Keratinocyte (primary cell): ENCODE results near the gene SLC25A13. TPM values are rescaled to one million over a fixed set of nuclear protein-coding genes. Genes with fewer than 3 reads are reported as not detected.

ENCODE experiments used
- DNase-seq: peaks from one replicate; pipeline ENCODE4 v3.0.0-alpha.2; 2011; ENCODE audit warnings: low read depth, missing footprints, low spot score
- FAIRE-seq: peaks from 2 replicates; lab custom pipeline; 2011; peaks lifted over from hg19 to GRCh38; lab: Jason Lieb, UNC
- H2AFZ ChIP-seq: 2 replicates; pipeline ENCODE4 v1.6.0; 2012; ENCODE audit warnings: low read length, control low read depth, inconsistent platforms; ENCODE audit not compliant: control insufficient read depth
- H3K27ac ChIP-seq: 2 replicates; pipeline ENCODE4 v1.5.1; 2011; ENCODE audit warnings: low read length; ENCODE audit not compliant: control insufficient read depth, insufficient read depth
- H3K27me3 ChIP-seq: 3 replicates; pipeline ENCODE4 v1.6.0; 2011; ENCODE audit warnings: low read length; ENCODE audit not compliant: control insufficient read depth, insufficient read depth; ENCODE audit errors: extremely low read depth
- H3K36me3 ChIP-seq, 2 experiments: 2 replicates in 1 of 2; 3 replicates in 1 of 2; pipeline ENCODE4 v1.5.1; 2011; ENCODE audit warnings: low read length in 2 of 2, mild to moderate bottlenecking in 1 of 2; ENCODE audit not compliant: control insufficient read depth in 2 of 2, insufficient read depth in 2 of 2; ENCODE audit errors: extremely low read depth in 1 of 2
- H3K4me1 ChIP-seq: 3 replicates; pipeline ENCODE4 v1.5.1; 2011; ENCODE audit warnings: low read length; ENCODE audit not compliant: control insufficient read depth, insufficient read depth; ENCODE audit errors: extremely low read depth
- H3K4me2 ChIP-seq: 3 replicates; pipeline ENCODE4 v1.6.0; 2011; ENCODE audit warnings: low read depth, low read length; ENCODE audit not compliant: control insufficient read depth, insufficient read depth; ENCODE audit errors: extremely low read depth
- H3K4me3 ChIP-seq, 3 experiments: fragments of 200-600 bp in 1 of 3; sonication (generic) in 1 of 3; 2 replicates in 2 of 3; 3 replicates in 1 of 3; pipeline ENCODE4 v1.5.1; 2011 to 2016; ENCODE audit warnings: low read length in 3 of 3, mild to moderate bottlenecking in 3 of 3, control low read depth in 2 of 3, inconsistent platforms in 1 of 3, low read depth in 1 of 3, mixed read lengths in 1 of 3, mixed run types in 1 of 3, moderate library complexity in 1 of 3; ENCODE audit not compliant: control insufficient read depth in 2 of 3, insufficient read depth in 2 of 3; ENCODE audit errors: extremely low read depth in 1 of 3
- H3K79me2 ChIP-seq: 2 replicates; pipeline ENCODE4 v1.6.0; 2012; ENCODE audit warnings: low read length; ENCODE audit not compliant: control insufficient read depth, insufficient read depth
- H3K9ac ChIP-seq: 3 replicates; pipeline ENCODE4 v1.6.0; 2011; ENCODE audit warnings: low read length; ENCODE audit not compliant: control insufficient read depth, insufficient read depth; ENCODE audit errors: extremely low read depth
- H3K9me1 ChIP-seq: 3 replicates; pipeline ENCODE4 v1.6.0; 2011; ENCODE audit warnings: low read length; ENCODE audit not compliant: control insufficient read depth, insufficient read depth; ENCODE audit errors: extremely low read depth
- H3K9me3 ChIP-seq: 2 replicates; pipeline ENCODE4 v1.5.1; 2012; ENCODE audit warnings: low read depth, low read length; ENCODE audit not compliant: control insufficient read depth
- H4K20me1 ChIP-seq: 3 replicates; pipeline ENCODE4 v1.6.0; 2011; ENCODE audit warnings: low read length; ENCODE audit not compliant: control insufficient read depth, insufficient read depth; ENCODE audit errors: extremely low read depth
- EZH2 ChIP-seq: IDR thresholded peaks from one replicate; pipeline ENCODE4 v1.6.1; 2012; ENCODE audit warnings: inconsistent platforms, mild to moderate bottlenecking, low read length, moderate library complexity
- dilution Hi-C: fragments of 300-500 bp; cut with MboI; formaldehyde crosslinking; loops from one replicate; pipeline ENCODE4 v1.7.0; 2020; ENCODE audit warnings: low sequenced_read_pairs; ENCODE audit not compliant: extremely low pct_ligation_motif_present
- polyA plus RNA-seq, 5 experiments: library from polyadenylated mRNA; depleted of rRNA in 3 of 5; stranded (reverse) in 3 of 5; stranded (forward) in 1 of 5; unstranded in 1 of 5; fragments of >200 nt; gene quantifications; 1 replicate in 1 of 5; 2 replicates in 3 of 5; 3 replicates in 1 of 5; pipeline versions ENCODE4 v1.2.1 to v1.2.3, GENCODE V29; 2011 to 2012; ENCODE audit warnings: missing spikeins in 2 of 5, low read depth in 1 of 5, low replicate concordance in 1 of 5
- TF ChIP-seq, protein P1 (sequence below), 3 experiments: IDR thresholded peaks in 1 of 3; conservative IDR thresholded peaks in 1 of 3; optimal IDR thresholded peaks in 1 of 3; 2 replicates in 2 of 3; 3 replicates in 1 of 3; pipeline versions ENCODE3 to v1.5.1; 2011; ENCODE audit warnings: low read length in 3 of 3, mild to moderate bottlenecking in 3 of 3, moderate library complexity in 2 of 3, control low read depth in 1 of 3, inconsistent platforms in 1 of 3; ENCODE audit not compliant: insufficient read depth in 2 of 3; ENCODE audit errors: extremely low read depth in 1 of 3

The SLC25A13 gene
- polyA plus RNA-seq, 1 donor (not counting 4 experiments of a cell fraction or from before 2014, with no cell fraction given): 29.4 TPM

DNA sequence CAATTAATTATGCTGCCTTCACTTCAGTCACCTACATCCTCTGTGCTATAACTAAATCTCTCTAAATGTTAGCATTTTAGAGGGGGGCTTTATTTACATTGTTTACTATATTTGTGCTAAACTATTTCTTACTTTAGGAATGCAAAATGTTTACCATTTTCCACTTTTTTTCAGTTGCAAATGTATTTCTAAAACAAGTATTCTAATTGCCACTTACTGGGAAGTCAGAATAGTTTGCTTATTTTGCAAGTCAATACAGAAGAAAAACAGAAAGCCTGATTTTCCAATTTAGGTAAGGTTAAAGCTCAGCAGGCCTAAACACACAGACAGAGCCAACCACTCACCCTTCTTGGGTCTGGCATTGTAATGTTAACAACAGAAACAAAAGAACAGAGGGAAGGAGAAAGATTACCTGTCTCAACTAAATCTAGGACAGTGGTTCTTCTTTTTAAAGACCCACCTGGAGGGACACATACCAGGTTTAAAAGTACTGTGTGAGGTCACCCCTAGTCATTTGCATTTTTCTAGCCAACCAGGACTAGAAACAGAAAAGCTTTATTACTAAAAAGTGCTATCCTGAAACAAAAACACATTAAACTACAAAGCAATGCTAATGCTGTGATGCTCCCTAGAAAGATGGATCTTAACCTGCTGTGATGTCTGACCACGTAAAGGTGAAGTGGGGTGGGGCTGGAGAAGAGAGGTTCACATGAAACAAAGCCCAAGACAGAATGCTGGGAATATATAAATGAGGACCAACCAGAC, 178.2 kb downstream of the SLC25A13 start:
- no peak overlapping the region for H2AFZ ChIP-seq
- no peak overlapping the region for H3K4me3 ChIP-seq
- dilution Hi-C loops: no loop called here
- peaks cover 4 to 5% of the 10 kb centered on the region in 2 experiments for H3K36me3 ChIP-seq
- no peaks in the 10 kb centered on the region for H3K4me1 ChIP-seq
- DNase-seq (no peak), FAIRE-seq (no peak)
- TF ChIP-seq EZH2: no peak
- TF ChIP-seq, protein P1, sequence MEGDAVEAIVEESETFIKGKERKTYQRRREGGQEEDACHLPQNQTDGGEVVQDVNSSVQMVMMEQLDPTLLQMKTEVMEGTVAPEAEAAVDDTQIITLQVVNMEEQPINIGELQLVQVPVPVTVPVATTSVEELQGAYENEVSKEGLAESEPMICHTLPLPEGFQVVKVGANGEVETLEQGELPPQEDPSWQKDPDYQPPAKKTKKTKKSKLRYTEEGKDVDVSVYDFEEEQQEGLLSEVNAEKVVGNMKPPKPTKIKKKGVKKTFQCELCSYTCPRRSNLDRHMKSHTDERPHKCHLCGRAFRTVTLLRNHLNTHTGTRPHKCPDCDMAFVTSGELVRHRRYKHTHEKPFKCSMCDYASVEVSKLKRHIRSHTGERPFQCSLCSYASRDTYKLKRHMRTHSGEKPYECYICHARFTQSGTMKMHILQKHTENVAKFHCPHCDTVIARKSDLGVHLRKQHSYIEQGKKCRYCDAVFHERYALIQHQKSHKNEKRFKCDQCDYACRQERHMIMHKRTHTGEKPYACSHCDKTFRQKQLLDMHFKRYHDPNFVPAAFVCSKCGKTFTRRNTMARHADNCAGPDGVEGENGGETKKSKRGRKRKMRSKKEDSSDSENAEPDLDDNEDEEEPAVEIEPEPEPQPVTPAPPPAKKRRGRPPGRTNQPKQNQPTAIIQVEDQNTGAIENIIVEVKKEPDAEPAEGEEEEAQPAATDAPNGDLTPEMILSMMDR (optimal IDR thresholded peaks at IDR 0.05 in 1 of 3, IDR thresholded peaks at IDR 0.05 in 1 of 3, conservative IDR thresholded peaks at IDR 0.05 in 1 of 3; ENCODE audit: extremely low read depth in 1 of 3, insufficient read depth in 2 of 3, low read length in 3 of 3): no peak
- H3K27ac ChIP-seq: no peak overlapping the region
- H4K20me1 ChIP-seq: no peaks in the 10 kb centered on the region
- no peaks in the 10 kb centered on the region for H3K79me2 ChIP-seq
- no peaks in the 10 kb centered on the region for H3K9me1 ChIP-seq
- no peak overlapping the region for H3K9ac ChIP-seq
- H3K9me3 ChIP-seq: no peaks in the 10 kb centered on the region
- no peak overlapping the region for H3K4me2 ChIP-seq
- H3K27me3 ChIP-seq: no peaks in the 10 kb centered on the region

GRCh38 chr7:96136600-96137239, 185.2 kb downstream of the SLC25A13 start:
- Histone ChIP-seq H2AFZ (no peak overlapping the region), H4K20me1 (no peaks in the 10 kb centered on the region), H3K9me1 (peaks cover 2% of the 10 kb centered on the region), H3K27ac (no peak overlapping the region), H3K9me3 (no peaks in the 10 kb centered on the region), H3K4me1 (peaks cover 8% of the 10 kb centered on the region), H3K27me3 (no peaks in the 10 kb centered on the region), H3K9ac (no peak overlapping the region), H3K79me2 (no peaks in the 10 kb centered on the region), H3K4me3 (no peak overlapping the region), H3K4me2 (no peak overlapping the region), H3K36me3 (no peaks in the 10 kb centered on the region)
- DNase-seq: no peak
- dilution Hi-C loops: no loop called here
- no peak for FAIRE-seq
- TF ChIP-seq, protein P1 (optimal IDR thresholded peaks at IDR 0.05 in 1 of 3, IDR thresholded peaks at IDR 0.05 in 1 of 3, conservative IDR thresholded peaks at IDR 0.05 in 1 of 3; ENCODE audit: extremely low read depth in 1 of 3, insufficient read depth in 2 of 3, low read length in 3 of 3): no peak
- TF ChIP-seq EZH2: no peak
